Keratinocyte (primary cell): ENCODE results near the gene GOT1. TPM values are rescaled to one million over a fixed set of nuclear protein-coding genes. Genes with fewer than 3 reads are reported as not detected.

ENCODE experiments used
- DNase-seq: peaks from one replicate; pipeline ENCODE4 v3.0.0-alpha.2; 2011; ENCODE audit warnings: low read depth, missing footprints, low spot score
- FAIRE-seq: peaks from 2 replicates; lab custom pipeline; 2011; peaks lifted over from hg19 to GRCh38; lab: Jason Lieb, UNC
- H2AFZ ChIP-seq: 2 replicates; pipeline ENCODE4 v1.6.0; 2012; ENCODE audit warnings: low read length, control low read depth, inconsistent platforms; ENCODE audit not compliant: control insufficient read depth
- H3K27ac ChIP-seq: 2 replicates; pipeline ENCODE4 v1.5.1; 2011; ENCODE audit warnings: low read length; ENCODE audit not compliant: control insufficient read depth, insufficient read depth
- H3K27me3 ChIP-seq: 3 replicates; pipeline ENCODE4 v1.6.0; 2011; ENCODE audit warnings: low read length; ENCODE audit not compliant: control insufficient read depth, insufficient read depth; ENCODE audit errors: extremely low read depth
- H3K36me3 ChIP-seq, 2 experiments: 2 replicates in 1 of 2; 3 replicates in 1 of 2; pipeline ENCODE4 v1.5.1; 2011; ENCODE audit warnings: low read length in 2 of 2, mild to moderate bottlenecking in 1 of 2; ENCODE audit not compliant: control insufficient read depth in 2 of 2, insufficient read depth in 2 of 2; ENCODE audit errors: extremely low read depth in 1 of 2
- H3K4me1 ChIP-seq: 3 replicates; pipeline ENCODE4 v1.5.1; 2011; ENCODE audit warnings: low read length; ENCODE audit not compliant: control insufficient read depth, insufficient read depth; ENCODE audit errors: extremely low read depth
- H3K4me2 ChIP-seq: 3 replicates; pipeline ENCODE4 v1.6.0; 2011; ENCODE audit warnings: low read depth, low read length; ENCODE audit not compliant: control insufficient read depth, insufficient read depth; ENCODE audit errors: extremely low read depth
- H3K4me3 ChIP-seq, 3 experiments: fragments of 200-600 bp in 1 of 3; sonication (generic) in 1 of 3; 2 replicates in 2 of 3; 3 replicates in 1 of 3; pipeline ENCODE4 v1.5.1; 2011 to 2016; ENCODE audit warnings: low read length in 3 of 3, mild to moderate bottlenecking in 3 of 3, control low read depth in 2 of 3, inconsistent platforms in 1 of 3, low read depth in 1 of 3, mixed read lengths in 1 of 3, mixed run types in 1 of 3, moderate library complexity in 1 of 3; ENCODE audit not compliant: control insufficient read depth in 2 of 3, insufficient read depth in 2 of 3; ENCODE audit errors: extremely low read depth in 1 of 3
- H3K79me2 ChIP-seq: 2 replicates; pipeline ENCODE4 v1.6.0; 2012; ENCODE audit warnings: low read length; ENCODE audit not compliant: control insufficient read depth, insufficient read depth
- H3K9ac ChIP-seq: 3 replicates; pipeline ENCODE4 v1.6.0; 2011; ENCODE audit warnings: low read length; ENCODE audit not compliant: control insufficient read depth, insufficient read depth; ENCODE audit errors: extremely low read depth
- H3K9me1 ChIP-seq: 3 replicates; pipeline ENCODE4 v1.6.0; 2011; ENCODE audit warnings: low read length; ENCODE audit not compliant: control insufficient read depth, insufficient read depth; ENCODE audit errors: extremely low read depth
- H3K9me3 ChIP-seq: 2 replicates; pipeline ENCODE4 v1.5.1; 2012; ENCODE audit warnings: low read depth, low read length; ENCODE audit not compliant: control insufficient read depth
- H4K20me1 ChIP-seq: 3 replicates; pipeline ENCODE4 v1.6.0; 2011; ENCODE audit warnings: low read length; ENCODE audit not compliant: control insufficient read depth, insufficient read depth; ENCODE audit errors: extremely low read depth
- CTCF ChIP-seq, 3 experiments: IDR thresholded peaks in 1 of 3; conservative IDR thresholded peaks in 1 of 3; optimal IDR thresholded peaks in 1 of 3; 2 replicates in 2 of 3; 3 replicates in 1 of 3; pipeline versions ENCODE3 to v1.5.1; 2011; ENCODE audit warnings: low read length in 3 of 3, mild to moderate bottlenecking in 3 of 3, moderate library complexity in 2 of 3, control low read depth in 1 of 3, inconsistent platforms in 1 of 3; ENCODE audit not compliant: insufficient read depth in 2 of 3; ENCODE audit errors: extremely low read depth in 1 of 3
- EZH2 ChIP-seq: IDR thresholded peaks from one replicate; pipeline ENCODE4 v1.6.1; 2012; ENCODE audit warnings: inconsistent platforms, mild to moderate bottlenecking, low read length, moderate library complexity
- dilution Hi-C: fragments of 300-500 bp; cut with MboI; formaldehyde crosslinking; loops from one replicate; pipeline ENCODE4 v1.7.0; 2020; ENCODE audit warnings: low sequenced_read_pairs; ENCODE audit not compliant: extremely low pct_ligation_motif_present
- polyA plus RNA-seq, 5 experiments: library from polyadenylated mRNA; depleted of rRNA in 3 of 5; stranded (reverse) in 3 of 5; stranded (forward) in 1 of 5; unstranded in 1 of 5; fragments of >200 nt; gene quantifications; 1 replicate in 1 of 5; 2 replicates in 3 of 5; 3 replicates in 1 of 5; pipeline versions ENCODE4 v1.2.1 to v1.2.3, GENCODE V29; 2011 to 2012; ENCODE audit warnings: missing spikeins in 2 of 5, low read depth in 1 of 5, low replicate concordance in 1 of 5

The GOT1 gene
- polyA plus RNA-seq, 1 donor (not counting 4 experiments of a cell fraction or from before 2014, with no cell fraction given): 33.3 TPM

GRCh38 chr10:99368646-99369045 is 61.8 kb downstream of the GOT1 start:
- DNase-seq: no peak
- Histone ChIP-seq H3K79me2 (no peaks in the 10 kb centered on the region), H3K9me1 (no peaks in the 10 kb centered on the region), H3K4me1 (no peaks in the 10 kb centered on the region), H3K4me3 (no peak overlapping the region), H3K27ac (no peak overlapping the region), H3K27me3 (no peaks in the 10 kb centered on the region), H3K9me3 (no peaks in the 10 kb centered on the region), H3K9ac (no peak overlapping the region), H2AFZ (no peak overlapping the region), H3K4me2 (no peak overlapping the region), H4K20me1 (no peaks in the 10 kb centered on the region), H3K36me3 (no peaks in the 10 kb centered on the region)
- dilution Hi-C loops: no loop called here
- TF ChIP-seq EZH2 (no peak), CTCF (optimal IDR thresholded peaks at IDR 0.05 in 1 of 3, IDR thresholded peaks at IDR 0.05 in 1 of 3, conservative IDR thresholded peaks at IDR 0.05 in 1 of 3; ENCODE audit: extremely low read depth in 1 of 3, insufficient read depth in 2 of 3, low read length in 3 of 3) (no peak)
- FAIRE-seq: no peak

GRCh38 chr10:99366666-99367065 is 63.8 kb downstream of the GOT1 start:
- Histone ChIP-seq H3K4me3 (no peak overlapping the region), H3K9me1 (no peaks in the 10 kb centered on the region), H3K27ac (no peak overlapping the region), H3K79me2 (no peaks in the 10 kb centered on the region), H3K9ac (no peak overlapping the region), H3K9me3 (no peaks in the 10 kb centered on the region), H3K4me2 (no peak overlapping the region), H2AFZ (no peak overlapping the region), H3K27me3 (no peaks in the 10 kb centered on the region), H4K20me1 (no peaks in the 10 kb centered on the region), H3K4me1 (no peaks in the 10 kb centered on the region), H3K36me3 (no peaks in the 10 kb centered on the region)
- dilution Hi-C loops: no loop called here
- DNase-seq (no peak), FAIRE-seq (no peak)
- TF ChIP-seq CTCF (optimal IDR thresholded peaks at IDR 0.05 in 1 of 3, IDR thresholded peaks at IDR 0.05 in 1 of 3, conservative IDR thresholded peaks at IDR 0.05 in 1 of 3; ENCODE audit: extremely low read depth in 1 of 3, insufficient read depth in 2 of 3, low read length in 3 of 3) (no peak), EZH2 (no peak)
